ENCODE data around the gene XRCC1. TPM values are rescaled to one million over a fixed set of nuclear protein-coding genes. Genes with fewer than 3 reads are reported as not detected.

Gene XRCC1
- total and polyA plus RNA-seq, 2 of the 4 experiments (the other 2 are of a cell fraction), result 12.5 to 21.3 TPM

DNA sequence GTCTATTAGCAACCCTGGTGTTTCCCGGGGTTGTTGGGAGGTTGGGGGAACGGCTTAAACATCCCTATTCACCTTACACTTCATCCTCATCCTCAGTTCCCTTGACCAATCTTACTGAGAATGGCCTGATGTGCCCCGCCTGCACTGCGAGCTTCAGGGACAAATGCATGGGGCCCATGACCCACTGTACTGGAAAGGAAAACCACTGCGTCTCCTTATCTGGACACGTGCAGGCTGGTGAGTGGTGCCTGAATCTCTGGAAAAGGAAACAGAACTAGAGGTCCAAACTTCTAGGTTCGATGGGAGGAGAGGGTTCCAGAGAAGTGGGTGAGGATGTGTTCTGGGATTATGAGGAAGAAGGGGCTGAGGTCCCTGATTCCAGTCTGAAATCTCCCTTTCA, 6.1 kb upstream of the XRCC1 start:
- no peak overlapping the region for H4K5ac ChIP-seq (ENCODE audit: low read depth, low read length)
- 100% methylated on average over 1 of the region's 7 CpGs; no CpG with 5 or more reads in 1 of the 2 experiments for WGBS, 2 experiments (ENCODE audit: extremely low coverage in 2 of 2, insufficient read length in 1 of 2)
- no peak overlapping the region for H3K18ac ChIP-seq (ENCODE audit: low read depth, low read length)
- H2BK15ac ChIP-seq (ENCODE audit: low read depth, low read length), result no peak overlapping the region
- no peaks in the 10 kb centered on the region; the same call in 1 of the 2 replicates for H4K20me1 ChIP-seq (ENCODE audit: insufficient read depth, low read length)
- H3K4me3 ChIP-seq (ENCODE audit: insufficient read depth, low read depth, low read length), result no peak overlapping the region
- in situ Hi-C loops (cut with MboI; ENCODE audit: low sequenced_read_pairs), result no loop called here
- no TSS peak for BruUV-seq (replicated peaks)
- no peak overlapping the region for H3K9ac ChIP-seq (ENCODE audit: low read depth, low read length)
- no peak overlapping the region for H2AK9ac ChIP-seq (replicated peaks; ENCODE audit: low read depth, low read length, poor library complexity)
- H2BK120ac ChIP-seq (ENCODE audit: low read depth, low read length), result no peak overlapping the region
- H3K9me3 ChIP-seq (ENCODE audit: control insufficient read depth, insufficient read depth, low read length), result no peaks in the 10 kb centered on the region
- H3K36me3 ChIP-seq (ENCODE audit: control insufficient read depth, insufficient read depth, low read length), result peaks cover 4% of the 10 kb centered on the region; the same call in 1 of the 2 replicates
- H3K4ac ChIP-seq (ENCODE audit: low read depth, low read length), result no peak overlapping the region
- H3K27ac ChIP-seq (ENCODE audit: insufficient read depth, low read length), result no peak overlapping the region
- TF ChIP-seq CHD1 (IDR thresholded peaks at IDR 0.05; ENCODE audit: low read depth, low read length) (no peak), CEBPB (IDR thresholded peaks at IDR 0.05; ENCODE audit: low read depth, low read length) (no peak), BHLHE40 (IDR thresholded peaks at IDR 0.05; ENCODE audit: low read depth, low read length) (no peak), RAD21 (IDR thresholded peaks at IDR 0.05; ENCODE audit: low read length) (no peak)
- intact Hi-C loops (cut with micrococcal nuclease), result no loop called here
- no peak for DNase-seq
- H3K56ac ChIP-seq (ENCODE audit: extremely low read depth, insufficient read depth, low read length), result no peak overlapping the region
- H2AFZ ChIP-seq (replicated peaks; ENCODE audit: low read length, poor library complexity), result no peak overlapping the region
- H3K79me1 ChIP-seq (ENCODE audit: low read depth in 1 of 2, low read length in 2 of 2), result peaks cover 0 to 14% of the 10 kb centered on the region in 2 experiments; a peak in 3 of 4 replicates
- POLR2A ChIA-PET (ENCODE audit: unreplicated experiment), result no interaction called here
- H2AK5ac ChIP-seq (ENCODE audit: low read depth, low read length), result no peak overlapping the region
- peaks cover 8% of the 10 kb centered on the region for H3K9me1 ChIP-seq (ENCODE audit: insufficient read depth, low read length)
- H2BK20ac ChIP-seq (ENCODE audit: low read depth, low read length), result no peak overlapping the region
- no peaks in the 10 kb centered on the region for H3K4me1 ChIP-seq (ENCODE audit: control insufficient read depth, insufficient read depth, low read length)
- no peak overlapping the region for H3K14ac ChIP-seq (replicated peaks; ENCODE audit: low read depth, low read length)
- H3K23ac ChIP-seq (ENCODE audit: low read depth, low read length), result no peak overlapping the region
- dilution Hi-C loops (cut with HindIII; ENCODE audit: low sequenced_read_pairs, unreplicated experiment), result no loop called here
- no peak overlapping the region for H3K4me2 ChIP-seq (ENCODE audit: low read depth, low read length)
- H4K8ac ChIP-seq (ENCODE audit: low read depth in 2 of 2, low read length in 2 of 2), result no peak overlapping the region
- H4K91ac ChIP-seq (ENCODE audit: insufficient read depth, low read depth, low read length), result no peak overlapping the region
- CTCF ChIA-PET, result interaction anchor here (1.0 kb wide), 1 partner anchor 13 kb away, joined by 3 read pairs; no protein-coding TSS in a partner anchor
- H3K27me3 ChIP-seq (ENCODE audit: control insufficient read depth, insufficient read depth, low read length), result no peaks in the 10 kb centered on the region
- no peak overlapping the region for H2BK5ac ChIP-seq (ENCODE audit: low read depth, low read length, poor library complexity, severe bottlenecking)
- ATAC-seq (ENCODE audit: low read depth), result no peak
